HG03045 (cell line): ENCODE measurements around the gene RCAN1.

ENCODE experiments used
- ATAC-seq: cut with Tn5 transposase; IDR thresholded peaks from one replicate; pipeline ENCODE4 v1.9.1; 2021; ENCODE audit warnings: mild to moderate bottlenecking, moderate library complexity; ENCODE audit not compliant: unreplicated experiment

RCAN1 gene

DNA sequence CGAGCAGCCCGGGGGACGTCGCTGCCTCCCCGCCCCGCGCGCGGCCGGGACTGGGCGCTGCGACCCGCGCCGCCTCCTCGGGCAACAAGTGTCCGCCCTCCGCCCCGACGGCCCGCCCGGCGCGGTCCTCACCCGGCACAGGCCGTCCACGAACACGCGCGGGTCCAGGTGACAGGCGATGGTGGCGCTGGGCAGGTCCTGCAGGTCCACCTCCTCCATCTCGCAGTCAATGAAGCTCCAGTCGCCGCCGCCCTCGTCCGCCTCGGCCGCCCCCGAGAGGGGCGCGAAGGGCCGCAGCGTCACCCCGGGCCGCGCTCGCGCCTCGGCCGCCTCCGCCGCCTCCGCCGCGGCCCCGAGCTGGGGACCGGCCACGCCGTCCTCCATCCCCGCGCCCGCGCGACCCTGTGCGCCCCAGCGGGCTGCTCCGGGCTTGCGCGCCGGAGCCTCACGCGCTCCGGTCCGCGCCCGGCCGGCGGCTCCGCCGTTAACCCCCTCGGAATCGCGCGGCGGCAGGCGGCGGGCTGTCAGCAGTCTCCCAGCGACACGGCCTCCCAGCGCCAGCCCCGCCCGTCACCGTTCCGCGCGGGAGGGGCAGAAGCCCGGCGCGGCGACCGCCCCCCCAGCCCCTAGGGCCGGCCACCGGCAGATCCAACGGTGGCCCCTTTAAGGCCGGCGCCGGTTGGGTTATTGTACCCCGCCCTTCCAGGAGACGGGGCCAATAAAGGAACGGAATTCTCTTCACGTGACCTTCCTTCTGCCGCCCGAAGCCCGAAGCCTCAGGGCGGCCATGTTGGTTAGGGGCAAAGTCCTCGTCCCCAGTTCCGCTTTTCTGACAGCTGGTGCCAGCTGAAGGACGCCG, at the start of gene RCAN1:
Gene RCAN1, minus strand, starts transcription at position 486 of the 859 bp plus-strand sequence. Its CDS starts 102 bp downstream, at position 384.
- peak; percentile 96 for ATAC-seq

DNA sequence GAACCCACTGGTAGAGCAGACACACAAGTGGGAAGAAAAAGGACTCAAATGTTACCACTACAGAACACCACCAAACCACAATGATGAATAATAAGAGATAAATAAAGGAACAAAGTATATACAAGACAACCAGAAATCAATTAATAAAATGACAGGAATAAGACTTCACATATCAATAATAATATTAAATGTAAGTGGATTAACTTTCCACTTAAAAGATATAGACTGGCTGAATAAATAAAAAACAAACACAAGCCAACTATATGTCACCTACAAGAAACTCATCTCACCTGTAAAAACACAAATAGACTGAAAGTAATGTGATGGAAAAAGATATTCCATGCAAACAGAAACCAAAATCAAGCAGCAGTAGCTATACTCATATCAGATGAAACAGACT, 46.9 kb upstream of the RCAN1 start:
- ATAC-seq: no peak

DNA sequence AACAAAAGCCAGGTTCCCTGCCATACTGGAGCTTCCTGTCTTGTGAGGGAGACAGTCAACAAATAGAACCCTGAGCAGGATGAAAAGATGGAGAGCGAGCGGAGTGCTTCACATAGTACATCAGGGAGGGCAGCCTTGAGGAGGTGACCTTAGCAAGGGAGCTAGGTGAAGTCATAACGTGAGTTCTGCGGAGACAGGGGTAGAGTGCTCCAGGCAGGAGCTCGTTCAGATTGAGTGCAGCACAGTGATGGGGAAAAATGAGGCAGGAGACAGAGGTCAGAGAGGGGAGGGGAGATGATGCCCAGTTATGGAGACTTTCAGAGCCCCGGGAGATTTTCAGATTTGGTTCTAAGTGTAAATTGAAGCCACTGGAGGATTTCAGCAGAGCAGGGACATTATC, 38.6 kb upstream of the RCAN1 start:
- ATAC-seq: no peak

DNA sequence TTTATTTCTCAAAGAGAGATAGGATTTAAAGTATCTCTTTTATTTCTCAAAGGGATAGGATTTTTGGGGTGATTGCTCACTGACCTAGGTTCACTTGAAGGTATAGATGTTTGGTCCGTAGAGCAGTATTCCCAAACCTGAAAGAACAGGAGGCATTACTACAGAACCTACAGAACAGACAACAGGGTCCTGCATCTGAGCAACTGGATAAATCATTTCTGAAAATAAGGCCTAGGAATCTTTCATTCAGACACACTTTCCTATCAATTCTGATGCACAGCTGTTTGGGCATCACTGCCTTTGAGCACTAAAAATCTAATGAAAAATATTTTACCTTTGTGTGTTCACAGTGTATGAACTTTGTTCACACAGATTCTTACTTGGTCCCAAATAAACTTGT, 36.7 kb upstream of the RCAN1 start:
- ATAC-seq: no peak

DNA sequence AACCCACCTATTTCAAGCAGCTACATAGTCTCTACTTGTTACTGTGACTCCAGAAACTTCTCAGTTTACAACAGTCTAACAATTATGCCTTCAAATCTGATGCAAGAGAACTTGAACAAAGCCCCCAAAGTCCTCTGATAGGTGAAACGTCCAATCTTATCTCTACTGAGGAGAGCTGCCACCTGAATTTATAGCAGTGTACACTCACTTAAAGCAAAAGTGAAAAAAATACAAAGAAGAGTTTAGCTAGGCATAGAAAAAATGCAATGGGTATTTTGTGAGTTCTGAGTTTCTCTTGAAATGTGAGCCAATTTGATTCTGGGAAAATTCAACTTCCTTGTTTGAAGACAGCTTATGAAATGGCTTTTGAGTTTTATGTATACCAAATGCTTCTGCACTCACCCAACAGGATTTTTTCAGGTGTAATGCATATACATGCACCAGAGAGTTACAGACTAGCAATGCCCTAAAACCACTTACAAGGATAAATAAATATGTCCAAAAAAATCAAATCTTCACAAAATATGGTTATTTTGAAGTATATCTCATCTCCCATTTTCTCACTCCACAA, 36.0 kb upstream of the RCAN1 start:
- no peak for ATAC-seq

DNA sequence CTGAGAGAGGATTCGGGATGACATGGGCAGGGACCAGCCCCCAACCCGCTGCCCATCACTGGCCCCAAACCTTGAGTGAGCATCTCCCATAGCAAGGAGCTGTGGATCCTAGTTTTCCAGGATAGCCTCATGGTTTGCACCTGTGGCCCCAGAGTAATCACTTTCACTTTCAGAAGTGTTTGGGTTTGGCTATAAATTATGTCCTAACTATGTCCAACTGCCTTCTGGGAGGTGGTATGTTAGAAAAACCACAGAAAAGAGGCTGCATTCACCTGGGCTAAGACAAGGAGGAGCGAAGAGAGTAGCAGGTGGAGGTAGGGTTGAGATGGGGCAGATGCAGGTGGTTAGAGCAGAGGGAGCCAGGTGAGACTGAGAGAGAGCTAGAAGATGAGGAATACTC, 34.5 kb upstream of the RCAN1 start:
- ATAC-seq: no peak

DNA sequence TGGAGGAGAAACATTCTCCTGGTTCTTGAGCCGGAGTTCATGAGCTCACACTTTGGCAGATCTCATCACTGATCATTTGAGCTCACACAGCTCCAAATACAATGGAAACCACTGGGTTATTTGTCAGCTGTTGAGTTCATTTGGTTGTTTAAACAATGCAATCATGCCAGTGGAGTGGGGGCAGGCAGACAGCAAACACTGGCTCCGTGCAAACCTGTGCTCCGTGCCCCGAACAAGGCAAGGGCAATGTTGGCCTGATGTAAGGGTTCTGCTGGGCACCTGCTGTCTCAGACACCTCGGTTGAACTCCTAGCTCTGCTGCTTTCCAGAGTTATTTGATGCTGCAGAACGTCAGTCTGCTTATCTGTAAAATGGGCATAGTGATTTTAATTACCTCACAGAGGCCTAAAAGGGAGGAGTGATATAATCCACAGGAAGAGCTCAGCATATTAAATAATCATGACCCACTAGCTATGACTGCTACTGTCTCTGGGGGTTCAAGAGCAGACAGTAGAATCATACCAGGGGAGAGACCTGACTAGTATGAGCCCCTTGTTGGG, 33.9 kb upstream of the RCAN1 start:
- no peak for ATAC-seq

DNA sequence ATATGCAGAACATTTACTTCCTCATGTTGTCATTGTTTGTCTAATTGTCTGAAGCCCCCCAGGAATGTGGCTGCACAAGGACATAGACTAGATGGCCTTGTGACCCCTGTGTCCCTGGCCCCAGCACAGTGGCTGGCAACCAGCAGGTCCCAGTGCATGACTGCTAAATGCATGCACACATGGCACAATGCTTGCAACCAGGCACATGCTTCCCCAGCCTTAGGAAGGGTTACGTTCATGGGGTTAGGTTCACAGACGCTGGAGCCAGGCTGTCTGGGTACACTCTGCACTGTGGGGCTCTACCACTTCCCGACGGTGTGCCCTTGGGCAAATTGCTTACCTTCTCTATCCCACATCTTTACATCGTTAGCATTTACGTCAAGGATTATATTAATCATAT, 32.6 kb upstream of the RCAN1 start:
- ATAC-seq: no peak

DNA sequence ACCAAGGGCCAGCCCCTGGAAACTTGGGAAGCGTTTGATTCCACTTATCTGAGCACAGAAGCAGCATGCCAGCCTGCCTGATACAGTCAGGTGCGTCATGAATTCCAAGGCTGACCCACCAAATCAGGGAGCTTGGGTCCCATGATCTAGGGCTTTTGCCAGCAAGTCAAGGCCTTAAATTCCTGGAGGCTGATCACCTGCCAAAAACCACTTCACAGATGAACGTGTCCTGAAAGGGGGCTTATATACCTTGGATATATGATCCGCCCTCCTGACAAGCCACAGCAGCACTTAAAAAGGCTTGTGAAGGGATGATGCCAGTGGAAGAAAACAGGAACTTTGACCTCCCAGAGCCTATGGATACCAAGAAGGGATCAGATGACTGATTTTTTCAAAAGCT, 29.9 kb upstream of the RCAN1 start:
- no peak for ATAC-seq

DNA sequence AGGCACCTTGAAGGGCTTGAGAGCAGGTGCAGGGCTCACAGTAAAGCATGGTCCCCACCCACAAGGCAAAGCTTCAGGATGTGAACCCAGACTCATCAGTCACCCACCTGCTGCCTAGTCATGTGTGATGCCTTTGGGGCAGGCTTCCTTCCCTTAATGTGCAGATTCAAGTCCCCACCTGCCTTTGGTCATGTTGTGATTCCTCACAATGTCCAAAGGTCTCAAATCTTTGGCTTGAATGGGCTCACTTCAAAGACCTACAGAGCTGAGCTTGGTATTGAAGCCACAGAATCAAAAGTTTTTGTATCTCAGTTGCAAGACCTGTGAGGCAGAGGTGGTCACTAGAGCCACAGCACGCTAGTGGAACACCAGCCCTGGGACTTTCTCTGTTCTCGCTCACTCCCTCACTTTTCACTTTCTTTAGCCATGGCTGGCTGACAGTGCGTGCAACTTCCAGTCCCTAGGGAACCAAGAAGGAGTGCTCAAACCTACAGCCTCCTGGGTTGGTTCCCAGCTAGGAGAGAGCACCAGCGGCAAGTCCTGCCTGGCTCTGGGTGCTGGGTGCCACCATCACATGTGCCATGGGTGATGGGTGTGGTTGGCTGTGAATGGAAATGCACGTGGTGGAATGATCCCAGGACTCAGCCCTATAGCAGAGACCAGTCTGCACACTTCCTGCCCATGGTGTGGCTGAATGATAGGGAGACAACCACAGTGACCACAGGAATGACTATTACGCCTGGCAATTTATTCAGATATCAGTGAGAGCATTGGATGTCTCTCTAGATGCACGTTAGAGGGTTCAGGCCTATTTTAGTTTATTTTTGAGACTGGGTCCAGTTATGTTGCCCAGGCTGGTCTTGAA, 27.5 kb upstream of the RCAN1 start:
- peak; percentile 41 for ATAC-seq

DNA sequence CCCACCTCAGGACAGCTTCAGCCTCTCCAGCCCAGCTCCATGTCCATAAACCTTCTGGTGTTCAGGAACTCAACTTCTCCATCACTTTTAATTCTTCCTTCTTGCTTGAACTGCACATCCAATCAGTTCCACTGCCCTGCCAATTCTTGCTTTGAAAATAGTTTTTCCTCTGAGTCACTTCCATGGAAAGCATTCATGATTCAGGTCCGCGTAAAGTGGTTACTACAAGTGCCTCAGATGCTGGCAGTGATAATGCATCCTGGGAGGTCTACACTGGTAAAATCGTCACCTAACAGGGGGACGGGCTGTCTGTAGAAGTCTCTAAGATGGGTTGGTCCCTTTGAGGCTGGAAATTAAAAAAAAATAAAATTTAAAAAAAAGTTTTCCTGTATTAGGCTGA, 25.9 kb upstream of the RCAN1 start:
- no peak for ATAC-seq

DNA sequence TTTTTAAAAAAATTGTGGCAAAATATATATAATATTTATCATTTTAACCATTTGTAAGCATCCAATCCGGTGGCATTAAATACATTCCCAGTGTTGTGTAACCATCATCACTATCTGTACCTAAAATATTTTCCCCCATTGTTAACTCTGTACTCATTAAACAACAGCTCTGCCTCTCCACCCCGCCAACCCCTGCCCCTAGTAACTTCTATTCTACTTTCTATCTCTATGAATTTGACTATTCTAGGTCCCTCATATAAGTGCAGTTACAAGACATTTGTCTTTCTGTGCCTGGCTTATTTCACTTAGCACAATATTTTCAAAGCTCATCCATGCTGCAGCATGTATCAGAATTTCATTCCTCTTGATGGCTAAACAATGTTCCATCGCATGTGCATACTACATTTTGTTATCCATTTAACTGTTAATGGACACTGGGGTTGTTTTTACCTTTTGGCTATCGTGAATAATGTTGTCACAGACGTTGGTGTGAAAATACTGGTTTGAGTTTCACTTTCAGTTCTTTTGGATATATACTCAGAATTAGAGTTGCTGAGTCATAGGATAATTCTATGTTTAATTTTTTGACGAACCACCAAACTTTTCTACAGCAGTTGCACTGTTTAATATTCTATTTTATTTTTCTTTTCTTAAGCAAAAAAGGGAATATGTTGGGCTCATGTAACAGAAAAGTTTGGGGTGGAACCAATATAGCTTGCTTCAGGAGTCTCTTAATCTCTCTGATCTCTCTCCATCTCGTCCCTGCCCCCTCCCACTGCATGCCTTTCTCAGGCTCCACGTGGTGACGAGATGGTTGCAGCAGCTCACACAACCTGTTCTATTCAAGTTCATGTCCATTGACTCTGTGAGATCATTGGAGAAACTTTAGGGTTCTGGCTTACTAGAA, 25.2 kb upstream of the RCAN1 start:
- no peak for ATAC-seq

DNA sequence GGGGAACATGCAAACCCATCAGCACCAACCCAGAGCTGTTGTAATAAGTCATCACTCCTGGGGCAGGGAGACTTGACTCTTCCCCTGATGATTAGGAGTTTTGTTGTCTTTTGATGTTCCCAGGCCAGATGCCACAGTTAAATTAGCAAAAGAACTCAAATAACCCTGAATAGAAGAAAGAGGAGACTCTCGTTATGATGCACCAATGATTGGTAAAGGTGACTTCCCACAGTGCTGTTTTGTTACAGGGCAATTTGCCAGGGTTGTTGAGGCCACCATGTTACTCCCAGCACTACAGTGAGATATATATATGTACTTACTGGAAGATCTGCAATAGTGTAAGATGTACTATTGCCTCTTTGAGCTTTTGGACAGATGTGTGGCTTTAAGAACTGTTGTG, 24.3 kb upstream of the RCAN1 start:
- no peak for ATAC-seq

DNA sequence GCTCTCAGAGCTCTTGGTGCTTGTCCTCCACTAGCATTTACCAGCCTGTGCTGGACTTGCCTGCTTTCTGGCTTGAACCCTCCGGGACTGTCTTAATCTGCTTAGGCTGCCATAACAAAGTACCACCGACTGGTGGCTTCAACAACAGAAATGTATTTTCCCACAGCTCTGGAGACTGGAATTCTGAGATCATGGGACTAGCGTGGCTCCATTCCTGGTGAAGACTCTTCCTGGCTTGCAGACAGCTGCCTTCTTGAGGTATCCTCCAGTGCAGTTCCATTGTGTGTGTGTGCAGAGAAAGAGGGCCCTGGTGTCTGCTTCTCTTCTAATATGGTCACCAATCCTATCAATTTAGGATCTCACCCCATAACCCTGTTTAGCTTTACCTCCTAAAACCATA, 22.0 kb upstream of the RCAN1 start:
- ATAC-seq: no peak

DNA sequence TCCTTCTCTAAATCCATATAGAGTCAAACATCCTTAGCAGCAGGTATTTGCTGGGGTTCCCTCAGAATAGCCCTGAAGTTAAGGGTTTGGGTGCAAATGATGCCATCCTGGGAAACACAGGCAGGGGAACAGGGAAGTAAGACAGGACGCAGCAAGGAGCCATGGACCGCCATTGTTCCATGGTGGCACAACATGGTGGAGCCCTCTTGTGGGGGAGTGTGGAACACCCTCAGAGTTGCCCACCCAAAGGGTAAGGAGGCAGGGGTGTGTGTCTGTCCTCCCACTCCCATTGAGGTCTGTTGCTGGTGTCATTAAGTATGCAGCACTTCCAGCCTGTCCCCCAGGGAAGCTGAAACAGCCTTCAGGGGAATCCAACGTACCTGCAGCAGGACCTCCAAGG, 20.4 kb upstream of the RCAN1 start:
- no peak for ATAC-seq

DNA sequence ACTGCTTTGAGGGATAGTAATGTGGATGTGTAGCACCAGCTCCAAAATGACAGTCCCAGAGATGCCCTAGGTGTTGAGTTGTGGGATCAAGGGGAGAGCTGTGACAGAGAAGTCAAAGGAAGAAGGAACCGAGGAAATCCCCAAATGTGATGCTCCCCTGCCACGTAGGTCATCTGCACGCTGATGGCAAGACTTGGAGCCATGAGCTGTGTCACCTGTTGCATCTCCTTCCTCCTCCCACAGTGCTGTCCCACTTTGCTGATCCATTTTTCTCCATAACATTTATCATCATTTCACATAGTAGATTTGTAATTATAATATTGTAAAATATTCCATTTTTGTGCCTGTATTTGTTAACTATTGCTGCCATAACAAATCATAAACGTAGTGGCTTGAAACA, 17.6 kb upstream of the RCAN1 start:
- ATAC-seq: no peak

DNA sequence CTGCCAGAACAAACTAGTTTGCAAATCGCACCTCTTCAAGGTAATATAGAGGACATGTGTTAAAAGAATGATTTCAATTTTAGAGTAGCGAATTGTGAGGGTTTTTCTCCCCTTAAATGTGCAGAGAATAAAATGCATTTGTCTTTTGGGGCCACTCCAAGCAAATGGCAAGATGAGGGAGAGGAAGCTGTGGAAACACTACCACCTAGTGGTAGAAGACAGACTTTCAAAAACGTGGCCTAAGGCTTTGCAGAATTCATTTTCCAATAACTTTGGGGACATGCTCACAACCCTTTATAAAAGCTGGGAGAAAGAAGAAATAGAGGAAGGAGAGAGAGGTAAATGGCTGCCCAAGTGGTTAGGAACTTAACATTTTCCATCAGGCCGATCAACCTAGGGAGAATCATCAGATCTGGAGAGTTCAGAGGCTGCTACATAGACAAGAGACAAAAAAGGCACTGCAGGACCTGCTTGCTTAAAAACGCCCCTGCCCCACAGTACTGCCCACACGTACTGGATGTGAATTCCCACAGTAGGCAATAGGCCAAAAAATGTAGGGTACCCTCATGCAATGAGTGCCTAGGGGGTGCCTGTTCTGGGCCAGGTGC, 15.7 kb upstream of the RCAN1 start:
- no peak for ATAC-seq

DNA sequence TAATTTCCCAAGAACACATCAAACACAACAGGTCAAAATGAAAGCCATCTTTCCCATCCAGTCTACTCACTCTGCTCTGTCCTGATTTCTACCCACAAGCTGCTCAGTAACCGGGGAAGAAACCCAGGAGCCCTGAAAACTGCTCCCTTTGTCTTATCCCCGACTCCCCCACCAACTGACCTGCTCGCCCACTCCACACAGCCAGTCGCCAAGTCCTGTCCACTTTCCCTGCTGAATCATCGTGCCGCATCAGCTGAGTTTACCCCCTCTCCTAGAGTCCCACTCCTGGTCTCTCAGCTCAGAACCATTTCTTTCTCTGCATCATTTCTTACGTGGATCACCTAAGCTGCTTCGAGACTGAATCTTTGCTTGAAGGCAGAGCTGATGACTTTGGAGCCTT, 11.2 kb upstream of the RCAN1 start:
- no peak for ATAC-seq

DNA sequence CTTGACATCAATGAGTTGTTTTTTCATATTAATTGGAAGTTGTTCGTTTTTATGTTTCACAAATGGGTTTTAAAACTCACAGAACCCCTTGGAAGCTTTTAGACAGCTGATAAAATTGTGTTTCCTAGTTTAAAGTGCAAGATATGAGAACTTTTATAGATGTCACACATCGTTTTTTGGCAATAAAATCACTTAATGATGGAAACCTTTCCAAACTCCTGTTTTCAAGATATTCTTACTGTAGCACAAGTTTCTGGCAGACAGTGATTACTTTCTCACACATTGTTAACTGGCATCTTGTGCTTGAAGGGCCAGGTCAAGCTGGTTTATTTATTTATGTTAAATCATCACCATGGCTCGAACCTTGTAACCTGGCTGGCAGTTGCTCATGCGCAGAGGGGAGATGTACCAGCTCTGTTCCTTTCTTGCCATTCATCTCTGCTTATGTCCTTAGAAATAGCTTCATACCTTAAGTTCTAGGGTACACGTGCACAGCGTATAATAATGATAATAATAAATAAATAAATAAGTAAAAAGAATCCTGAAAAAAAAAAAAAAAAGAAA, 10.2 kb upstream of the RCAN1 start:
- no peak for ATAC-seq

DNA sequence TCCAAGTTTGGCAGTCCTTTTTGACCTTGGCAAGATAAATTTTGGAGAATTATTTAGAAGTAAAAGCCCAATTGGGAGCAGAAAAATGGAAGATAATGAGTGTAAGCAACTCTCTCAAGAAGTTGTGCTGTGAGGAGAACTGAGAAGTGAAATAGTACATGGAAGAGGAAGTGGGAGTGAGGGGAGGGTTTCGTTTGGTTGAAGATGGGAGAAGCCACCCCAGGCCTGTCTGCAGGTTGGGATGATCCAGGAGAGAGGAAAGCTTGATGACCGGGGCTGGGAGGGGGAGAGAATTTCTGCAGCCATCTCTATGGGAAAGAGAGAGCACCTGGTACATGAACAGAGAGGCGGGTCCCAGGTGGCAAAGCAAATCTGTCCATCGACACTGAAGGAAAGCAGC, 8.6 kb upstream of the RCAN1 start:
- ATAC-seq: no peak
